ENCODE data around the gene FHIT.
"Not testable (repeated sequence)": the region's sequence is repeated elsewhere in the genome, so short reads cannot be mapped to it uniquely, and the experiment has no call there.

FHIT gene

DNA sequence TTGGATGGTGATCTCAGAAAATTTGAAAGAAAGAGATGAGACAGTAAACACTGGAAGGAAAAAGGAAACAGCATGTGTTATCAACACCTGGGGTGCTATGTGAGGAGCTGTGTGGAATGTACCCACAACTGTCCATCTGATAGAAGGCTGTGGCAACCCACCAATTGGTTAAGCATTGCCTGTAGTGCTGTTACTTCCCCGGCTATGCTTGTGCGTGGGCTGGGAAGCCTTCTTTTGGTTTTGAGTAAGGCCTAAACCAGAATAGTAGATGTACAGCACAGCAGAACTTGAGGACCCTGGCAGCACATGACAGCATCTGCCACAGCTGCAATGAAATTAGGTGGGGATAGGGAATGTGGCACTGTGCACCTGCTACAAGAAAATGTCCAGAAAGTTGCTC, 184.5 kb downstream of the FHIT start:
- no peak overlapping the region for H3K27ac ChIP-seq
- no peak for DNase-seq (ENCODE audit: low read depth, low spot score)

DNA sequence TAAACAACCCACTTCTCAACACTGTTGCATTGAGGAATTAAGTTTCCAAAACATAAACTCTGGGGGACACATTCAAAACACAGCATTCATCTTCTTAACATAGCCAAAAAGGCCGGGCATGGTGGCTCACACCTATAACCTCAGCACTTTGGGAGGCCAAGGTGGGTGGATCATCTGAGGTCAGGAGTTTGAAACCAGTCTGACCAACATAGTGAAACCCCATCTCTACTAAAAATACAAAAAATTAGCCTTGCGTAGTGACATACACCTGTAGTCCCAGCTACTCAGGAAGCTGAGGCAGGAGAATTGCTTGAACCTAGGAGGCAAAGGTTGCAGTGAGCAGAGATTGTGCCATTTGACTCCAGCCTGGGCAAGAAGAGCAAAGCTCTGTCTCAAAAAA, 185.0 kb downstream of the FHIT start:
- H3K27ac ChIP-seq; DNase-seq (ENCODE audit: low read depth, low spot score): not testable (repeated sequence)

DNA sequence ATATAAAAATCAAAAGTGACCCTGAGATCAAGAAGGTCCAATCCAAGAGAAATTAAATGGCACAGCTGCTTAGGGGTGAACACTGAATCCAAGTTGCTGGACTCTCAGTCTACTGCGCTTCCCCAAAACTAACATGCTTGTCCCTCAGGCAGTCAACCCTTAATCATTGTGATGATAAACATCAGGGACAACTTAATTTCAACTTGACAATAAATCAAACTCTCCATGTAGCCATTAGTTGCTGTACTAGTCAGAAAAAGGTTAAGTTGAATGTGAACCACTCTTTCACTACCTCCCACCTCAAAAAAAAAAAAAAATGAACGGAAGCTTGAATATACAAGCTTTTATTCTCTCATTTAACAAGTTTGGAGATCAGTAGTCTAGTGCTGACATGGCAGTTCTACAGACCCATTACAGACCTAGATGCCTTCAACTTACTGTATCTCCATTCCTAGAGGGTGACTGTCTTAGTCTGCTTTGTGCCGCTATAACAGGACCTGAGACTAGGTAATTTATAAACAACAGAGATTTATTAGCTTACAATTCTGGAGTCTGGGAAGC, 185.7 kb downstream of the FHIT start:
- no peak overlapping the region for H3K27ac ChIP-seq
- no peak for DNase-seq (ENCODE audit: low read depth, low spot score)

GRCh38 chr3:61061092-61061723, 190.0 kb downstream of the FHIT start:
- H3K27ac ChIP-seq: no peak overlapping the region
- DNase-seq (ENCODE audit: low read depth, low spot score): no peak

GRCh38 chr3:61060411-61060861, 190.8 kb downstream of the FHIT start:
- no peak for DNase-seq (ENCODE audit: low read depth, low spot score)
- H3K27ac ChIP-seq: no peak overlapping the region

DNA sequence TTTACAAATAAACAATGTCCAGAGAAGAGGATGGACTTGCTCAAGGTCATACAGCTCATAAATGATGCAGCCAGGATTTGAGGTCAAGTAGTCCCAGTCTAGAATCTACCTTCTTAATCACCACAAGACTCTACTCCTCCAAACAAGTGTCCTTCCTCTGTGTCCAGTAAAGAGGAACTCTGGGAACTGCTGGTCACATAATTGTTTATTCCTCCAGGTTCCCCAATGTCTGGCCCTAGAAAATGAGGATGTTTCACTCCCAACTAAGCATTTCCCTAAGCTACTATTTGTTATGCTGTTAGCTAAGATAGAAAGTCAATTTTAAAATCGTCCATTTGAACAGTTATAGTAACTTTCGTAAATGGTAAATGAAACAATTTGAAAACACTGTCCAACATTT, 192.4 kb downstream of the FHIT start:
- no peak overlapping the region for H3K27ac ChIP-seq

GRCh38 chr3:61057464-61057863, 193.8 kb downstream of the FHIT start:
- DNase-seq (ENCODE audit: low read depth, low spot score): no peak
- no peak overlapping the region for H3K27ac ChIP-seq

More for the DNA sequence above, 192.4 kb downstream of the FHIT start:
- DNase-seq (ENCODE audit: low read depth, low spot score): no peak

DNA sequence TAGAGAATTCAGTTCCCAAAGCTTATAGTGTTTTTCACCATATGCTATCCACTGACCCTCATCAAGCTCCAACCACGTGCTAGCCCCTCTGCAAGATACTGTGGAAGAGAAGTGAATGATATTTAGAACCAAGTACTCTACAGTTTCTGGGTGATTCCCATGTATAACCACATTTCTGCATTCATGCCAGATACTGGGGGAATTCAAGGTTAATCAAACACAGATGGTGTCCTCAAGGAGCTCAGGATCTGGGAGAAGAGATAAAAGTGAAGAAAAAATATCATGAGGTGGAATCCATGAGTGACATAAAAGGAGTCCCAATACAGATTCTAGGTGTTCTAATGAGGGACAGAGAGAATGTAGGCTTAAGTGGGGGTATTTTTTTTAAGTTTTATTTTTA, 195.8 kb downstream of the FHIT start:
- no peak overlapping the region for H3K27ac ChIP-seq
- DNase-seq (ENCODE audit: low read depth, low spot score): no peak

DNA sequence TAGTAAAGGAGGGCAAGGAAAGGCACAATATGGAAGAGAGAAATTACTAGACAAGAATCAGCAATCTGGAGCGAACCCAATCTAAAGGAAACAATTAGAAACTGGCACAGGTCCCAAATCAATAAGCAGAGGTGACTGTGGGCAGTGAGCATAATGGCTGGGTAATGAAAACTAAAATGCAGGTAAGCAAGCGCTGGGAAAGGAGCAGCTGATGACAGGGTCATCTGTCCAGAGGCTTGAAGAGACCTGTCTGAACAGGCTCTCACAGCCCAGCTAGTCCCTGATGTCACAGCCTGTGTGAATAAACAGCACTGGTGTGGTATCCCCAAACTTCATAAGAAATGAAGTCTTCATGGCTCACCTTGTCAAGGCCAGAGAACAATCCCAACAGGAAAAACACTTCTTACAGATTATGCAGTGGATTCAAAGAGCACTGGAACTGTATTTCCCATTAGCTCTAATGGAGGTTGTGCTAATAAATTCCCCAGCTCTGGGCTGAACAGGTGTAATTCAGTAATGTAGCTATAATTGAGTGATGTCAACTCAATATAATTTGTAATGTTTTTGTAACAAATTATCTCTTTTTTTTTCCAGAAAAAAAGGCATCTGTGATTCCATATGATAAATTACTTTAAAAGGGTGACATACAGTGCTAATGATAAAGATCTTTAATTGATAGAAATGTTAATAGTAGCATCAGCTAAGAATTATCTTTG, 197.3 kb downstream of the FHIT start:
- H3K27ac ChIP-seq: no peak overlapping the region
- DNase-seq (ENCODE audit: low read depth, low spot score): peak; percentile 43

GRCh38 chr3:61052851-61053250, 198.4 kb downstream of the FHIT start:
- no peak overlapping the region for H3K27ac ChIP-seq
- DNase-seq (ENCODE audit: low read depth, low spot score): no peak

- no peak overlapping the region for H3K27ac ChIP-seq
- no peak for DNase-seq (ENCODE audit: low read depth, low spot score)
Observed at GRCh38 chr3:61051666-61052065, 199.6 kb downstream of the FHIT start.

- DNase-seq (ENCODE audit: low read depth, low spot score); H3K27ac ChIP-seq: not testable (repeated sequence)
Observed at GRCh38 chr3:61045169-61045568, 206.1 kb downstream of the FHIT start.

DNA sequence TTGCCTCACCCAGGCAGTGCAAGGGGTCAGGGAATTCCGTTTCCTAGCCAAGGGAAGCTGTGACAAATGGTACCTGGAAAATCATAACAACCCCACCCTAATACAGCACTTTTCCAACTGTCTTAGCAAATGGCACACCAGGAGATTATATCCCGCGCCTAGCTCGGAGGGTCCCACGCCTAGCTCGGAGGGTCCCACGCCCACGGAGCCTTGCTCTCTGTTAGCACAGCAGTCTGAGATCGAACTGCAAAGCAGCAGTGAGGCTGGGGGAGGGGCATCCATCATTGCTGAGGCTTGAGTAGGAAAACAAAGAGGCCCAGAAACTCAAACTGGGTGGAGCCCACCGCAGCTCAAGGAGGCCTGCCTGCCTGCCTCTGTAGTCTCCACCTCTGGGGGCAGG, 208.1 kb downstream of the FHIT start:
- DNase-seq (ENCODE audit: low read depth, low spot score): no peak
- no peak overlapping the region for H3K27ac ChIP-seq

- DNase-seq (ENCODE audit: low read depth, low spot score): no peak
- H3K27ac ChIP-seq: no peak overlapping the region
Observed at GRCh38 chr3:61040618-61041017, 210.6 kb downstream of the FHIT start.

- DNase-seq (ENCODE audit: low read depth, low spot score): no peak
- H3K27ac ChIP-seq: no peak overlapping the region
Observed at GRCh38 chr3:61035573-61035972, 215.7 kb downstream of the FHIT start.

GRCh38 chr3:61032991-61033390, 218.3 kb downstream of the FHIT start:
- no peak overlapping the region for H3K27ac ChIP-seq
- no peak for DNase-seq (ENCODE audit: low read depth, low spot score)

- no peak overlapping the region for H3K27ac ChIP-seq
- no peak for DNase-seq (ENCODE audit: low read depth, low spot score)
Observed at GRCh38 chr3:61031503-61031902, 219.7 kb downstream of the FHIT start.

GRCh38 chr3:61030469-61031035, 220.7 kb downstream of the FHIT start:
- H3K27ac ChIP-seq: no peak overlapping the region
- no peak for DNase-seq (ENCODE audit: low read depth, low spot score)

DNA sequence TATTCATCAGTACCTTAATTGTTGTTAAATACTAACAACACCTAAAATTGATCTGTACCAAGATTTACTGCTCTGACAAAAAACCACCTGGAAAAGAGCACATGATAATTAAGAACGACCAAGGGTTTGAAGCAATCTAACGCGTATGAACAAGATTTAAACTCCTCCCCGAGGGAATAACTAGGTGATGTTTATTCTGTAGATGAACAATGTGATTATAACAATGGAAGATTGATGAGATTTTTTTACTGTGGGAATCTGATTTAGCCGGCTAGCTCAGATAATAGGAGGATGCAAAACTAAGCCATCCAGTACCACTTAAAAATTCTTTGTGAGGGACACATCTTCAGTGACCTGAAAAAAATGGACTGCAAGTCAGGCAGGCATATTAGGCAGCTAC, 222.1 kb downstream of the FHIT start:
- no peak overlapping the region for H3K27ac ChIP-seq
- DNase-seq (ENCODE audit: low read depth, low spot score): no peak

- DNase-seq (ENCODE audit: low read depth, low spot score): no peak
- H3K27ac ChIP-seq: no peak overlapping the region
Observed at GRCh38 chr3:61018807-61019206, 232.4 kb downstream of the FHIT start.

GRCh38 chr3:61017028-61017427, 234.2 kb downstream of the FHIT start:
- DNase-seq (ENCODE audit: low read depth, low spot score); H3K27ac ChIP-seq: not testable (repeated sequence)

Data from epithelial cell of prostate (primary cell).